NCI-H526 (cell line): ENCODE results near the gene DNASE1L2.

ENCODE experiments used
- DNase-seq, 2 experiments: peaks; one replicate each; lab custom pipeline; 2025; lab: John Stamatoyannopoulos, UW

Gene DNASE1L2

DNA sequence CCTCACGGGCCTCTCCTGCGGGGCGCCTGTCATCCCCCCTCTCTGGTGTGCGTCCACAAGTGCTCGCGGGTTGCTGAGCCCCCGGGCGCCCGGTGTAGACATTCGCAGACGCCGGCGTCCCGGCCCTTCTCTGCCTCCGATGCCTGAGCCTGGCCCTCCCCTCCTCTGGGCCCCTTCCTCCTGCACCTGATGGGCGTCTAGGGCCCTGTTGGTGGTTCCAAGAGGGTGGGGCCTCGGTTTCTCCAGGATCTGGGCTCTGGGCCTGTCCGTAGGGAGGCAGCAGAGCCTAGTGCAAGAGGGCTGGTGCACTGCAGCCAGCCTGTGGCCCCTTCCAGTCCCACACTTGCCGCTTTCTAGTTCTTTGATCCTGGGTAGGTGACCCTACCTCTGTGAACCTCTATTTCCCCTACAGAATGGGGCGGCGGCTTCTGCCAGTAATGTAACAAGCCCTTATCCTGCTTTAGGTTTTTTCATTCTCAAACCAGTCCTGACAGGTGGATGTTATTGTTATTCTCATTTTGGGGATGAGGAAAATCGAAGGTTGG lies 12.2 kb upstream of the DNASE1L2 start:
- peak; percentile 34 to 58 for DNase-seq

DNA sequence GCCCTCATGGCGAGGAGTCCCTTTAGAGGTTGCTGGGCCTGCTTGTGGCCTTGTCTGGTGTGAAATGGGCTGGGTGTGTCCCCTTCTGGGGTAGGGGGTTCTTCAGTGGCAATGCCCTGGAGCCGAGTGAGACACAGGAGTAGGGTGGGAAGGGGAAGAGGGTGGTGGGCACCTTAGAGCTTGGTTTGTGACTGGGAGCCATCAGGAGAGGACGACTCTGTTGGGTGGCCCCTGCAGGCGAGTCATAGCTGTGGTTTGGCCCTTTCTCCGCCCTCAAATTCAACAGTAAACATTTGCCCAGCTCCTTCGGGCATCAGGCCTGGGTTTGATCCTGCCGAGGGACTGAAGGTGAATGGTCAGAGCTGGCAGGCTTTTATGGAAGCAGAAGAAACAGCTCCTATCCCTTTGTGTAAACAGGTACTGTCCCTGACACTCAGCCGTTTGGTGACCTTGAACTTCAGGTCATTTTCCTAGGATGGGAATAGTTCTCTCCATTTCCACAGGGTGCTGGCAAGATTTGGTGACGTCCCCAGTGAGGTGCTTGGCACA lies 9.9 kb upstream of the DNASE1L2 start:
- no peak for DNase-seq

- no peak for DNase-seq
These were observed 9.3 kb upstream of the DNASE1L2 start for GRCh38 chr16:2226918-2227317.

DNA sequence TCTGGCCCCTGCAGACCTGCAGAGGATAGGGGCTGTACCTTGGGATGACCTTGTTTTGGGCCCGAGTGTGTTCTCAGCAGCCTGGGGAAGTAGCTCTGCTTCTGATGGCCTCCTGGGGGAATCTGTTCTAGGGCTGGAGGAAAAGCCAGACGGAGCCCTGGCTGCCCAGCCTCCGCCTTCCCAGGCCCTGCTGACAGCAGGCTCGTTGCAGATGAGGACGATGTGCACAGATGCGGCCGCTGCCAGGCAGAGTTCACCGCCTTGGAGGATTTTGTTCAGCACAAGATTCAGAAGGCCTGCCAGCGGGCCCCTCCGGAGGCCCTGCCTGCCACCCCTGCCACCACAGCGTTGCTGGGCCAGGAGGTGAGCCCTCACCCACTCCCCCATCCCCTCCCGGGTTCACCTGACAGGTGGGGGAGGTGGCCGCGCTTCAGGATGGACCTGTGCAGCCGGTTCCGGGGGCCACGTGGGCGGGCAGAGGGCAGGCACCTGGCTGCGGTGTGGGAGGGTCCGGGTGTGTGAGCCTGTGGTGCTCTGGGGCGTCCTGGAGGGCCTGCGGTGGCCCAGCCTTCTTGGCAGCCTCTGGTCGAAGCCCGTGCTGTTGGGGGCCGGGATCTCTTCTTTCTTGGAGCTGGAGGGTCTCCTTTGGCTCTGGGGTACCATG lies 8.0 kb upstream of the DNASE1L2 start:
- DNase-seq: no peak

DNA sequence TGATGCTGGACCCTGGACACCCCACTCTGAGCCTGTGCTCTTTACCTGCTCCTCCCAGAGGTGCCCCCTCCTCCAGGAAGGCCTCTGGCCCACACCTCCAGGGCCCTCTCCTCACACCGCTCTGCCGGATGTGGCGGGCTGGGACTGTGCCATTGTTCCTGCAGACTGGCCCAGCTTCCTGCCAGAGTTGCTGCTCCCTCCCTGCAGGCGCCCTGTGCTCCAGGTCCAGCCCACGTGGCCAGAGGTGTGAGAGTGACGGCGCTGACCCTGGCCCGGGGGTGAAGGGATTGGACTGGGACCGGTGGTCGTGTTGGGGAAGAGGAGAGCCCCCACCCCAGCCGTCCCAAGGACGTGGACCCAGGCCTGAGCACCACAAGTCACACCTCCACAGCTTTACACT lies 7.2 kb upstream of the DNASE1L2 start:
- no peak for DNase-seq

GRCh38 chr16:2229632-2230250 lies 6.5 kb upstream of the DNASE1L2 start:
- no peak for DNase-seq

DNA sequence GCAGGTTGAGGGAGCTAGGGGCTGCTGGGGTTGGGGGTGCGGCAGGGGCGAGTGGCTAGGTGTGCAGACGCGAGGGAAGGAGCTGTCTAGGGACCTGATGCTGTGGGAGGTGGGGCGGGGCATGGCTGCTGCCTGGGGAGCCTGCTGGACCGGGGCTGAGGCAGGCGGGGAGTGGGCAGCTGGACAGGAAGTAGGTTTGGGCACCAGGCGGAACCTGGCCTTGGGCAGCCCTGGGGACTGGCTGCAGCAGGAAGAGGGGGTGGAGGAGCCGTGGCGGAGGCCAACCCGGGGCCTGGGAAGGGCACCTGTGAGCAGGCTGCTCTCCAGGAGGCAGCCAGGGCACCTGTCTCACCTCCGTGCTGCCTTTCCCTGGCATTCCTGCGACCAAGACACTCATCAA lies 5.9 kb upstream of the DNASE1L2 start:
- no peak for DNase-seq

- DNase-seq: no peak
These were observed 5.0 kb upstream of the DNASE1L2 start for GRCh38 chr16:2231016-2231931.

- DNase-seq: no peak
These were observed 3.9 kb upstream of the DNASE1L2 start for GRCh38 chr16:2232094-2232990.

DNA sequence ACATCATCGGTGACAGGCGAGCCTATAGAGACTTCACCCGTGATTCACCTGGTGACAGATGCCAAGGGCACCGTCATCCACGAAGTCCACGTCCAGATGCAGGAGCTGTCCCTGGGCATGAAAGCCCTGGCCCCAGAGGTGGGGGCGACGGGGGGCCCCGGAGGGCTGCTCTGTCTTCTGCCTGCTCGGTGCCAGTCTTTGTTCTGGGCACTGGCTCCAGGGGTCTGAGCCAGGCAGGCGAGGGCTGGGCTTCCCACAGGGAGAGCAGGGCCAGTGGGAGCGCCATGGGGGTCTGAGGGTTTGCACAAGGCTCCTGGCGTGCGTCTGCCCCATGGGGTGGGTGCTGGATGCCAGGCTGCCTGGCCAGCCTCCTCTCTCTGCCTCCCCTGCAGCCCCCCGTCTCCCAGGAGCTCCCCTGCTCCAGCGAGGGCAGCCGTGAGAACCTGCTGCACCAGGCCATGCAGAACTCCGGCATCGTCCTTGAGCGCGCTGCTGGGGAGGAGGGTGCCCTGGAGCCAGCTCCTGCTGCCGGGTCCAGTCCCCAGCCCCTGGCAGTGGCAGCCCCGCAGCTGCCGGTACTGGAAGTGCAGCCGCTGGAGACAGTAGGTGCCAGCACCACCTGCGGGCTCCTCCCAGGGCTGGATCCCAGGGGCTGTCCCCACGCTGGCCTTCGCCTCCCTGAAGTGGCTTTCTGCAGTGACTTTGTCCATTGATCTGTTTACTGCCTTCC lies 3.0 kb upstream of the DNASE1L2 start:
- DNase-seq: no peak

DNA sequence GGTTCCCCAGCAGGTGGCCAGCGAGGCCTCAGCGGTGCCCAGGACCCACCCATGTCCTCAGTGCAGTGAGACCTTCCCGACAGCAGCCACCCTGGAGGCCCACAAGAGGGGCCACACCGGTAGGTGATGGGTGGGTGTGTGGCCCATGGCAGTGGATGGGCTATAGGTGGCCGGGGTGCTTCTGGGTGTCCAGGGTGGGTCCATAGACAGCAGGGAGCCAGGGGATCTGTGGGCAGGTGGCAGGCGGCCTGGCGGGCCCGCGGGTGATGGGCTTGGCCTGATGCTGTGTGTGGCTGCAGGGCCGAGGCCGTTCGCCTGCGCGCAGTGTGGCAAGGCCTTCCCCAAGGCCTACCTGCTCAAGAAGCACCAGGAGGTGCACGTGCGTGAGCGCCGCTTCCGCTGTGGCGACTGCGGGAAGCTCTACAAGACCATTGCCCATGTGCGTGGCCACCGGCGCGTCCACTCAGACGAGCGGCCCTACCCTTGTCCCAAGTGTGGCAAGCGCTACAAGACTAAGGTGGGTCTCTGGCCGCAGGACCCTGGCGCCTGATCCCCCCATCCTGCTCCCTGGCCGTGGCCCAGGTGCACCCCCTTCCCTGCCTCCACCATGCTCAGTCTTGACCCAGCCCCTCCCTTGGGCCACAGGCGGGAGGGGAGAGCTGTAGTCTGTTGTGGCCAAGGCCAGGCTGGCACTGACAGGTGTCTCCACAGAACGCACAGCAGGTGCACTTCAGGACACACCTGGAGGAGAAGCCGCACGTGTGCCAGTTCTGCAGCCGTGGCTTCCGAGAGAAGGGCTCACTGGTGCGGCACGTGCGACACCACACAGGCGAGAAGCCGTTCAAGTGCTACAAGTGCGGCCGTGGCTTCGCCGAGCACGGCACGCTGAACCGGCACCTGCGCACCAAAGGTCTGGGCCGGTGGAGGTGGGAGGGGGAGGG lies 2.1 kb upstream of the DNASE1L2 start:
- peak in 1 of 2 experiments; percentile 46 for DNase-seq

DNA sequence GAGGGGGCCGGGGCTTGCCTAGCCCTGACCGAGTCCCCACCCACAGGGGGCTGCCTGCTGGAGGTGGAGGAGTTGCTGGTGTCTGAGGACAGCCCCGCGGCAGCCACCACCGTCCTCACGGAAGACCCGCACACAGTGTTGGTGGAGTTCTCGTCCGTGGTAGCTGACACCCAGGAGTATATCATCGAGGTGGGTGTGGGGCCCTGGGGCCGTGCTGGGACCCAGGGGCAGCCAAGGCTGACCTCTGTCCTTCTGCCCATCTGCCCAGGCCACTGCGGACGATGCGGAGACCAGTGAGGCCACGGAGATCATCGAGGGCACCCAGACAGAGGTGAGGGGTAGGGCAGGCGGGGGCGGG lies 1.5 kb upstream of the DNASE1L2 start:
- no peak for DNase-seq

DNA sequence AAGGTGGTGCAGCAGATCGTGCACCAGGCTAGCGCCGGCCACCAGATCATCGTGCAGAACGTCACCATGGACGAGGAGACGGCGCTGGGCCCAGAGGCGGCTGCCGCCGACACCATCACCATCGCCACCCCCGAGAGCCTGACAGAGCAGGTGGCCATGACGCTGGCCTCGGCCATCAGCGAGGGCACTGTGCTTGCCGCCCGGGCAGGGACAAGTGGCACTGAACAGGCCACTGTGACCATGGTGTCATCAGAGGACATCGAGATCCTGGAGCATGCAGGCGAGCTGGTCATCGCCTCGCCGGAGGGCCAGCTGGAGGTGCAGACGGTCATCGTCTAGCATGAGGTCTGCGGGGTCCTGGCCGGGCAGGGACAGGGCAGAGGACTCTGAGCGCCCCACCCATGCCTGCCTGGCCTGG lies 1.0 kb upstream of the DNASE1L2 start:
- DNase-seq: no peak

DNA sequence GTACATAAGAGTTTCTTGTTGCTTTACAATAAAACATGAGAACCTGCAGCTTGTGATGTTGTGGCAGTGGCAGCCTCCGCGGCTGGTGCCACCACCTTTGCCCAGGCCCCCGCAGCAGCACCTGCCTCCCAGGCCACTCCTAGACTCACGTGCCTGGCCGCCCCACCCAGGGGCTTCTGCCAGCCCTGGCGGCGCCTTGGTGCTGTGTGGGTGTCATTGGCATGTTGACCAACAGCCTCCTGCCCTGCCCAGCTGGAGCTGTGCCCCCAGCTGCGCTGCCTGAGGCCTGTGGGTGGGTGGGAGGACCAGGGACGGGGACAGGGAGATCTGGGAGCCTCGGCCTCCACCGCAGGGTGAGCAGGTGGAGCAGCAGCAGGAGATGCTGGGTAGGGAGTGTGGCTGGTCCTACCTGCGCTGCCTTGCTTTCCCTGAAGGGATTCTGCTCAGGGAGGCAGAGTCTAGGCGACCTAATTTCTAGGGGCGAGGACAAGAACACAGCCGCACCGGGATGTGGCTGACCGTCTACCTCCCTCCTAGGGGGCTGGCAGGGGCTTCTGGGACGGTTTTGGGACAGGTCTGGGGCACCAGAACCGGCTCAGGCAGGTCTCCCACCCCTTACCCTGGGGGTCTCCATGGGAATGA lies 428 bp upstream of the DNASE1L2 start:
- DNase-seq: no peak

- DNase-seq: no peak
These were observed 848 bp downstream of the DNASE1L2 start for GRCh38 chr16:2237102-2237482.

DNA sequence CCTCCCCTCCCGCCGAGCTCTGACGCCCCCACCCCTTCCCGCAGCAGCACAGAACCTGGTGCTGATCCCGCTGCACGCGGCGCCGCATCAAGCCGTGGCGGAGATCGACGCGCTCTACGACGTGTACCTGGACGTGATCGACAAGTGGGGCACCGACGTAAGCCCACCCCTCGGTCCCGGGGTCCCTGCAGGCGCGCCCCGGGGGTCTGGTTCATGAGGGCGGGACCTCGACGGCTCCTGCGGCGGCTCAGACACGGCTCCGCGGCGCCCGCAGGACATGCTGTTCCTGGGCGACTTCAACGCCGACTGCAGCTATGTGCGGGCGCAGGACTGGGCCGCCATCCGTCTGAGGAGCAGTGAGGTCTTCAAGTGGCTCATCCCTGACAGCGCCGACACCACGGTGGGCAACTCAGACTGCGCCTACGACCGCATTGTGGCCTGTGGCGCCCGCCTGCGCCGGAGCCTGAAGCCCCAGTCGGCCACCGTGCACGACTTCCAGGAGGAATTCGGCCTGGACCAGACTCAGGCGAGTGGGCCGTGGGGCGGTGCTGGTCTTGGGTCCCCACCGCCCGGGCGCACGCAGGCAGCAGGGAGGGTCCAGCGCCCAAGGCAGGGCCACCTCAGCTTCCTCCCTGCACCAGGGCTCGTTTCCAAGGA lies 1.4 kb downstream of the DNASE1L2 start:
- peak in 1 of 2 experiments; percentile 43 for DNase-seq

DNA sequence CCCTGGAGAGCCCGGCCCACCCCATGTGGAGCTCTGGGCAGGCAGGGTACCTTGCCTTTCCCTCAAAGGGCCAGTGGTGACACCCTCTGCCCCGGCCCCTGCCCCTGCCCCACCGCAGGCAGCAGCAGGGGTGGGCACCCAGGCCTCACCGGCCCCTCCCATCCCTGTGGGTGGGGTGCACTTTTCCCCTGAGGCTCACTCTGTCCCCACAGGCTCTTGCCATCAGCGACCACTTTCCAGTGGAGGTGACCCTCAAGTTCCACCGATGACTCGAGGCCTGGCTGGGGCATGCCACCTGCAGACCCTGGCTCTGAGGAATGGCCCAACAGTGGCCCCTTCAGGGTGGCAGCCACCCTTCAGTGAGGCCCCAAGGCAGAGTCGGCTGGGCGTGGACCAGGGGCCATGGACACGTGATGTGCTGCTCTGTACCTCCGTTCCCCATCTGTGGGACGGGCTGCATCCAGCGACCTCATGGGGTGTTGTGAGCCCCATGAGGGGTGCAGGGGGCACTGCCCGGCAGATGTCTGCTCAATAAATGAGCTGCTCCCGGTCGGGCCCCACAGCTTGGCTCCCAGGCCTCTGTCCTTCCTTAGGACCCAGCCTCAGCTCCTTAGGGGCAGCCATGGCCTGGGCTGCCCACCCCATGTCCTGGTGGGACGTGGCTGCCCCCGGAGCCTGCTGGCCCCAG lies 2.0 kb downstream of the DNASE1L2 start:
- no peak for DNase-seq
